ENCODE measurements around the gene C1orf226. TPM values are rescaled to one million over a fixed set of nuclear protein-coding genes. Genes with fewer than 3 reads are reported as not detected.

Gene C1orf226
- 0.48 to 1.3 TPM (median 0.77 TPM) in 5 replicates for total RNA-seq (2022; extraction: Qiagen RNA extraction; ENCODE audit: low read depth)

GRCh38 chr1:162381383-162381782 lies at the start of gene C1orf226:
C1orf226 (plus strand) TSS chr1:162381728; CDS start chr1:162381902, 174 bp downstream.

GRCh38 chr1:162376691-162377090 lies 4.8 kb upstream of the C1orf226 start, which contains the start of gene SPATA46:
SPATA46 (minus strand) TSS chr1:162376854; CDS start chr1:162376790, 64 bp downstream.

GRCh38 chr1:162412002-162412401 lies 30.5 kb downstream of the C1orf226 start, which contains the start of gene SH2D1B:
SH2D1B (minus strand) TSS chr1:162412136; CDS start chr1:162412016, 120 bp downstream.

Other genes starting within 250 kb of the C1orf226 start
- not detected in 5 replicates for gene SPATA46, start 4.9 kb upstream of the C1orf226 start, total RNA-seq (2022; extraction: Qiagen RNA extraction; ENCODE audit: low read depth)
- 0.10 to 0.15 TPM (median 0.10 TPM) in 5 replicates for gene SH2D1B, start 30.4 kb downstream of the C1orf226 start, total RNA-seq (2022; extraction: Qiagen RNA extraction; ENCODE audit: low read depth)
- gene UHMK1, start 116.1 kb downstream of the C1orf226 start, total RNA-seq (2022; extraction: Qiagen RNA extraction; ENCODE audit: low read depth), result 12.6 to 24.0 TPM (median 19.2 TPM) in 5 replicates
- 28.2 to 46.0 TPM (median 34.4 TPM) in 5 replicates for gene UAP1, start 180.0 kb downstream of the C1orf226 start, total RNA-seq (2022; extraction: Qiagen RNA extraction; ENCODE audit: low read depth)

All from A549 treated with GW870086 at 1 μM for 4 hours (cell line).